GM18526 (cell line): ENCODE measurements around the gene CAMTA1.

Experiments
- POLR2A ChIP-seq: IDR thresholded peaks from 3 replicates; pipeline ENCODE4 v1.6.1; 2011; ENCODE audit not compliant: insufficient read length; ENCODE audit errors: extremely low read depth

CAMTA1 gene

DNA sequence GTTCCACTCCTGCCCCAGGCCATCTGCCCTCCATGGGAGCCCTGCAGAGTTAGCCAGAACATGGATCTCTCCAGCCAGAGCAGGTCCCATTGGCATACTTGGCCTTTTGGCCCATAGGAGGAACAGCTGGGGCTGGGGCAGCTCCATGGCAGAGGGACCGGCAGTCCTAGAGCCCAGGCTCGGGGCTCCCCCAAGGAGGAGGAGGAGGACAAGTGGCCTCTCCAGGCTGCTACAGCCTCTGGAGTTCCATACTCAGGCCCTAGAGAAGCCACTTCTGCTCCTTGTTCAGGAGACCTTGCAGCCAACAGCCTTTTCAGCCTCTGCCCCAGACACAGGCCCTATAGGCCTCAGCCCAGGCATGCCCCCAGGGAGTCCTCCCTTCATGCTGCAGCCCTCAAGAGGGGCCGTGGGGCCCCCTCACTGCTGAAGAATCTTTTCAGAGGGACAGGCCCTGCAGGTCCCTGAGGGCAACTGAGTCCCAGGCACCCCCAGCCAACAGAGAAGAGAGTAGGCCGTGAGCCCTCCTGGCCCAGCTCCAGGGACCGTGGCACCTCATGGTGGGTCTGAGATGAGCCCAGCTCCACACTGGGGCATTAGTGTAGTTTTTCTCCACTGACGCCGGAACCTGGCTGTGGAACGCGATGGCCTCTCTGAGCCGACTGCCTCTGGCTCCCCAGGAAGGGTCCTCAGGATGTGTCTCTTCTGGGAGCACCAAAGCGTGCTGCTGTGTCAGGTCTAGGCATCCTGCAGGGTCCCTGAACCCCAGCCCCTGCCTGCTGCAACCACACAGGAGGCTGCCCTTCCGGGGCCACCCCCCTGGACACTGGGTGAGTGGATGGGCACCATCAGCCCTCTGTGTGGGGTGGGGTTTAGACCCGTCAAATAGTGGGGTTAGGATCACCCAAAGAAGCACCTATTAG is 688.2 kb downstream of the CAMTA1 start:
- no peak for TF ChIP-seq POLR2A

DNA sequence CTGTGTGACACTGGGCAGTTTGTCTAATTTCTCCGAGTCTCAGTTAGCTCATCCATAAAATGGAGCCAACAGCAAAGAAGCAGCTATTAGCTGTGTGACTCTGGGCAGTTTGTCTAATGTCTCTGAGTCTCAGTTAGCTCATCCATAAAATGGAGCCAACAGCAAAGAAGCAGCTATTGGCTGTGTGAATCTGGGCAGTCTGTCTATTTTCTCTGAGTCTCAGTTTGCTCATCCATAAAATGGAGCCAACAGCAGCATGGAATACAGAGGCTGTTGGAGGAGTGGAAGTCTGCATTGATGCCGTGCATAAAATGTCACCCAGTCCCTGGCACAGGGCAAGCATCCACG is 688.9 kb downstream of the CAMTA1 start:
- no peak for TF ChIP-seq POLR2A

DNA sequence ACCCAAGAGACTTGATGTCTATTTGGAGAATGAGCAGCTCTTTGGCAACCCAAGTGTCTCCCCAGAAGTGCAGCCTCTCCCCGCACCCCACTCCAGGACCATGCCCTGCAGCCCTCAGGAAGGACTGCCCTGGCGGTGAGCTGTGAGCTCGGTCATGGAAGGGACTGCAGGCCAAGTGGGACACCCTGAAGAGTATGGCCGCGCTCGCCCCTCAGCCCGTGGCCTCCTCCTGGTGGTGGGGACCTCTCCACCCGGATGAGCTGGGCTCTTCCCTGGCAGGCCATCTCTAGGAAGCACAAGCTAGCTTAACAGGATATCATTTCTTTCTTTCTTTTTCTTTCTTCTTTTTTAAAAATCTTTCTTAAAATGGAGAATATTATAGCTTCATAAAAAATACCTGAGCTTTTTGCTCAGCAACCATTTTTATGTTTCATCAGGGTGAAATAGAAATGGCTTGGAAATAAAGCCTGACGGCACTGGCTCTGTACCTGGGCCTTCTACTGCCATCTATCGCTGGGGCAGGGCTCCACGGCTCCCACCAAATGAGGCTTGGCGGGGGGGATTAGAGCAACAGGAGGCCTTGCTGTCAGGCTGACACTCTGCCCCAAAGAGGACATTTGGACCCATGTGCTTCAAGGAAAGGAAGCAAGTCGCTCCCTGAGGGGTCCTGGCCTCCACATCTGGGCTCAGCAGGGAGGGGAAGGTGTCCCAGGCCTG is 689.7 kb downstream of the CAMTA1 start:
- no peak for TF ChIP-seq POLR2A

DNA sequence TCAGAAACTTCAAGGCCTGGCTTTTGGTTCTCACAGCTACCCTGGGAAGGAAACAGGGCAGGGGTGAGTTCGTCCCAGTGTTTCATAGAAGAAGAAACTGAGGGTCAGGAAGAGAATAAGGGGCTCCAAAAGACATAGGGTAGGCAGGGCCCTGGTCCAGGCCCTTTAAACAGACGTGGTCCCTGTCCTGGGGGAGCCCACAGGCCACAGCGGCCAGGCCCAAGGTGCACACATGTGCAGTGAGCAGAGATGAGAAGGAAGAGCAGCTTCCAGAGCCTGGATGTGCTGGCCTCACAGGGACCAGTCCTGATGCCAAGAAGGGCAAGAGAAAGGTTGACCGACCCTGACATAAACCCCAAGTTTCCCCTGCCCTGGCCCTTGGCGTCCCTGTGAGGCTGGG is 690.4 kb downstream of the CAMTA1 start:
- TF ChIP-seq POLR2A: no peak

DNA sequence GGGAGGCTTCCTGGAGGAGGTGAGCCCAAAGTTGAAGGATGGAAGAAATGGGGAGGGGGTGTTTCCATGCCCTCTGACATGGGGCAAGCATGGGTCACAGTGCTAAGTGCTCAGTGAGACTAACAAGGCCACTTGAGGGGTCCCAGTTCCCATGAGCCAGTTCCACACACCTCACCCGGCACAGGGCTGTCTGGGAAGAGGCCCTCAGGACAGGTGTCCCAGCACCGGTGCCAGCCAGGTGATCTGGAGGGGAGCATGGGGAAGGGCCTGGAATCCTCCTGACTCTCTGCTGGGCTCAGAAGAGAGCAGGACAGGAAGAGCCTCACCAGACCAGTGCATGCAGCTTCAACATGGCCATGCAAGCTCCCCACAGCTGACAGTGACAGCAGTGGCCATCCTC is 691.1 kb downstream of the CAMTA1 start:
- TF ChIP-seq POLR2A: no peak

DNA sequence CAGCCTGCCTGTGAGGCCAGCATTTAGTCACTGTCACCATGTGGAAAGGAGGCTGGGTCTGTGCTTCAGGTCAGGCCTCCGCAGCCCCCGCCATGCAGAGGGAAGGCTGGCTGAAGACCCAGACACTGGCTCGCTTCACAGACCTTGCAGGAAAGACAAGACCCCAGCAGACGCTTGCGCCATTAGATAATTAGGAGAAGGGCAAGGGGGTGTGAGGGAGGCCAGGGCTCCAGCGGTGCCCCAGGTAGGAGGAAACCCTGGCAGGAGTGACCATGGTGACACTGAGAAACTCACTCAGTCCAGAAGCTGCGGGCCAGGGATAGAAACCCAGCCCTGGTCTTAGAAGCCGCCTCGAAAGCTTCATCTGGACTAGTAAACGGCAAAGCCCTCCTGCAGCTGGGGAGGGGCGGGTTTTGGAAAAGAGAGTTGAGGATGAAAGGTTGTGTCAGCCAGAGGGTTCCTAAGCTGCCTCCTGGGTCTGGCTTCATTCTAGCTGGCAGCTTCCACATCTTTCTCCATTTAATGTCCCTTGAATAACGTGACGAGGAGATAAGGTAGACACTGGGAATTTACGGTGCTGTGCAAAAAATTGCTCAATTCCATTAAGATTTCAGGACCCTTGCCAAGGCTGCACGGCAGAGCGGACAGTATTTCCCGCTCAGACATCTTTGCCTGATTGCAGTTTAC is 691.8 kb downstream of the CAMTA1 start:
- TF ChIP-seq POLR2A: no peak

DNA sequence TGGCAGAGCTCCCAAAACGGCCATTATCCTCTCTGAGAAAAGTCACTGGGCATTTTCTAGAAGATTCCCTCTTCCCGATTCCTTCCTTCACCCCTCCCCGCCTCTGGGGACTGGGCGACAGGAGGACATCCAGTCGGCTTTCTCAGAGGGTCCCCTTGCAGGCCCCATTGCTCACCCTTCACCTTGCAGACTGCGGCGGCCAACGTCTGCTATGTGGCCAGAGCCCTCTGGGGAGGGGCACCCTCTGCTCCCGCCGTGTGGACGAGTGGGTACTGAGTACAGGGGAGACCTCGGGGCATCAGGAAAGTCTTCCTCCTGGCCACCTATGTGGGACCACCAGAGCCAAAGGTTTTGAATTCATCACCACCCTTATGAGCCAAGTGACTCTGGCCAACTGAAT is 692.3 kb downstream of the CAMTA1 start:
- TF ChIP-seq POLR2A: no peak

DNA sequence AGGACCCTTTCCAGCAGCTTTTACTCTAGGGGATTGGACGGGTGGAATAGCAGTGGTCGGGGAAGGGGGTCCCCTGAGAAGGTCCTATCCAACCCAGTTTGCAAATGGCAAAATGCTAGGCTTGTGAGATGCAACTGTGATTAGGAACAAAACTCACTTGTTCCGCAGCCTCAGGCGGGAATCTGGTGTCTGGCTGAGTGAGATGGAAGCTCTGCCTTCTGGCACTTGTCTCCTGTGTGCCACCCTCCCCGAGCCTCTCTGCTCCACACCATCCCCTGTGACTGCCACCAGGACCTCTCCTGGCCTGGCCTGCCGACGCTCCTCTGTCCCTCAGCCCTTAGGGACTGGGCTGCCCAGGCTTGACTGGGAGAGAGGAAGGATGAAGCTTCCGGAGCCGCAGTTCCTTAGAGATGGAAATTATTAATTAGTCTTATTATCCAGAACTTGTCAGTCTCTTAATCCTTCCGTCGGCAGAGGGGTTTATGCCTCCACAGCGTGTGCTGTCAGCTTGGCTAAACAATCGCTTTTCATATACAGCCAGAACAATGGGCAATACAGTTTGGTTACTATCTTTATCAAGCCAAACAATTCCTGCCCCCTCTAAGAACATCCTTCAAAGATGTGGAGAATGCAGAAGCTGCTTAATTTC is 693.0 kb downstream of the CAMTA1 start:
- TF ChIP-seq POLR2A: no peak

DNA sequence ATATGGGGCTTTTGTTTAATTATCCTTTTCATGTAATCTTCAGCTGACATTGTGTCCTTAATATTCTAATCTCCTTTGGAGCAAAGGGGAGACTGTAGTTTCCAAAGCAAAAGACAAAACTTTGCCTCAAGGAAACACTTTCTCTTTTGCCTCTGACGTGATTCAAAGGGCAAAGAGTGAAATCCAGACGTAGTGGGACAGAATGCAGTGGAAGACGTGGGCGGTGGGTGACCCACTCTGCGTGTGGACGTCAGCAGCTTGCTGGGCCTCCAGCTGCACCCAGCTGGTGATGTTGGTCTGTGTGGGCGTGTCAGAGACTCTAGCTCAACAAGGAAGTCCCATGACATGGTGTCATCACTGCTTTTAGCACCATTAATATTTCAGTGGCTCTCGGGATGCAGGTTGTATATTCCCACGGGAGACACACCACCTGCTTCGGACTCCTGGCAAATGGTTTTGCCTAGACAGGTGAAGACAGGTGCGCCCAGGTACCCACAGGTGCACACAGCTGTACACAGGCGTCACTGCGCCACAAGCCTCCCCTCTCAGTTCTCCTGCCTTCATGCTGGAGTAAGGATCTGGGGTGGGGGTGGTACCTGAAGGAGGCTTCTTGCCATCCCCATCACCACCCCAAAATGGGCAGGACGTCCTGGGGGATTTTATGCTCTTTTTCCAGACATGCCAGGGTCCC is 693.7 kb downstream of the CAMTA1 start:
- no peak for TF ChIP-seq POLR2A

DNA sequence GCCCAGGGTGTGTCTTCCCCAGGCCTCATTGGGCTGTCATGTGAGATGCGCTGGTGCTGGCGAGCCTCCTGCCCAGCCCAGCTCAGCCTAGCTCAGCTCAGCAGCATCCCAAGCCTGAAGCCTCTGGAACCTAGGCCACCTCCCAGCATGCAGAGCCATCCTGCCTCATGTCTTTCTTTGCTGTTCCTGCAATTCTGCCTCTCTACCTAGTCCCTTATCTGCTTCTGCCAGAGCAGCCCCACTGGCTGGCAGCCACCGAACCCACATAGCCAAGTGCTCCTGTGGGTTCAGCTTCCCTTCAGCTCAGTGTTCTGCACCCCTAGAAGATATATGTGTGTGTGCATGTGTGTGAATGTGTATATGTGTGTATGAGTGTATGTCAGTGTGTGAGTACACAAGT is 694.3 kb downstream of the CAMTA1 start:
- no peak for TF ChIP-seq POLR2A

DNA sequence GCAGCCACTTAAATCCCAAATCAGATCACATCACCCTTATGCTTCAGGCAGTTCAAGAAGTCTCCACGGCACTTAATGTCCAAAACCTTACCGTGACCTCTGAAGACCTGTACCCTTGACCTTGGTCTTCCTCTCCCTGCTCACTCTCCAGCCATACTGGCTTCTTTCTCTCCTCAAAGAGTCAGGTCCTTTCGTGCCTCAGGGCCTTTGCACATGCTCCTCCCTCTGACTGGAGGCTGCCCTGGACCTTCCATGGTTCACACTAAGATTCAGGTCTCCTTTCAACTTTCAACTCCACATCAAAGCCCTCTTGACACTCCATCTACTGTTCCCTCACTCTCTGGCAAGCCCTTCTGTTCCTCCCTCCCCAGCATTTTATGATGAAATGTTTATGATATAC is 695.9 kb downstream of the CAMTA1 start:
- TF ChIP-seq POLR2A: no peak

DNA sequence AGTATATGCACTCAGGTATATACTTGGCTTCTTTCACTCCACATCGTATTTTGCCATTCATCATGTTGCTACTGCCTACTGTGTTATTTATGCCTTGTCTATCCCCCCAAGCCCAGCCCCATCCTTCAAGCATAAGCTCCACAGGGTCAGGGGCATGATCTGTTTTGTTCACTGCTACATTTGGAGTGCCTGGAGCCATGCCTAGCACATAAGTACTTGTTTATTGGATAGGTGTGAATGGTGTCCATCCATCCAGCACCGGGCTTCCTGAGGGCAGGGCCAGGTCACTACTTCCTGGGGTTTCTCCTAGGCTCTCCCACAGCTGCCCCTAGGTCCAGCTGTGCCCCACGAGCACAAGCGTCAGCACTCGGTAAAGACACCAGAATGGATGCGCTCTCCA is 696.8 kb downstream of the CAMTA1 start:
- no peak for TF ChIP-seq POLR2A

DNA sequence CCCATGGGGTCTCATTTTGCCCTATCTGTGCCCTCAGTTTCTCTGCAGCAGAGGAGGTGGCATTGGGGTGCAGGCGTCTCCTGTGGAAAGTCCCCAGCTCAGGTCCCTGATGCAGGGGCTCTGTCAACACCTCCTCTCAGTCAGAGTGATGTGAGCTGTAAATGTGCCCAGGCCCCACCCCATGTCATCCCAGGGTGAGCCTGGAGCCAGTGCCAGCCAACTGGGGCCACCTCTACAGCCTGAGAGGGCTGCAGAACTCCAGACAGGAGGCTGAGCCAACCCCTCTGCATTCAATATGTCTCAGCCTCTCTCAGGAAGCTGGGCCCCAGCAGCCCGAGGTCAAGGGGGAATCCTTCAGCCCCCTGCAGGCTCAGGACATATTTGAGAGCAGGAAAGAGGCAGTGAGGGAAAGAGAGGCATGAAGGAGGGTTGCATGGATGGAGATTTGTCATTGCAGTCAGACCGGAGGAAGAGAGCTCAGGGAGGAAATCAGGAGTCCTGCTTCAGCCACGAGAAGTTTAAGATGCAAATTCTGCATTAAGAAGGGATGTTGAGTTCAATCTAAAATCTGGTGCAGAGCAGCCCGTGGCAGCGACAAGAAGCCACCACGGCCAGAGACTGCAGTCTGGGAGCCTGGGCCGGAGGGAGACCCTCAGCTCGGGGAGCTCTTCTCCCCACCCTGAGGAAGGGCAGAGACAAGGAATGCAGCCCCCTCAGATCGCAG is 697.7 kb downstream of the CAMTA1 start:
- TF ChIP-seq POLR2A: no peak

DNA sequence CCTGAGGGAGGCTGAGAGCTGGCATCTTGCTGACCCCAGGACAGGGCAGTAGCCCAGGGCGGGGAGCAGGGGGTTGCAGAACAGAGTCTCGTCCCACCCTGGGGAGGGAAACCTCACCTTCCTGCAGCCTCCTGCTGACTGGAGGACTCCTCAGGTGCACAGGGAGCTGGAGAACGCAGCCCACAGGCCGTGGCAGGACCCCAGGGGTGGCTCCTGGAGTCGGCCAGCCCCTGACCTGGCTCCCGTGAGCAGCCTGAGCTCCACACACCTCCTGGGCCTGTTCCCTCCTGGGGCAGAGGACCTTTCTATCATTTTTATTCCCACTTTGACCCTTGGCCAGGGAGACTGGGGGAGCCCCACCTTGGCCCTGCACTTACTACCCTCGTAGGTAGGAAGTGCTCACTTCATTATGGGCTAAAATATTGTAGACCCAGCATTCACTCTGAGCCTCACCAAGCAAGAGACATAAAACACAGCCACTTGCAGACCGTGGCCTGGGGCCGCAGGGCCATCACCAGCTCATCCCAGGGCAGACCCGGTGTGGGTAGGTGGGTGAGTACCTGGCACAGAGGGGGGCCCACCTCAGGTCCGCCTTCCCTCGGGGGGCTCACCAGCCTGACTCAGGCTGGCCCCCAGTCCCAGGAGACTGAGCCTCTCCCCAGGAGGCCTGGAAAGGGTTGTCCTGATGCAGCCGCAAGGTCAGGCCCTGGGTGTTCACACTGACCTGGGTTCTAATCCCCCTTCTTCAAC is 698.6 kb downstream of the CAMTA1 start:
- no peak for TF ChIP-seq POLR2A
